GM12878 (cell line): Measurements from ENCODE around the gene EXD3. TPM values are rescaled to one million over a fixed set of nuclear protein-coding genes. Genes with fewer than 3 reads are reported as not detected.

Source experiments
- ATAC-seq: fragments of 200-7000 bp; cut with Tn5 transposase; 3 replicates; pipeline ENCODE4 v1.9.1; 2020; ENCODE audit warnings: mild to moderate bottlenecking, moderate library complexity
- BruUV-seq: library from RNA; stranded (reverse); fragments of 400-500 nt; replicated peaks from 2 replicates; lab custom pipeline; 2021; lab: Mats Ljungman, UMichigan
- CTCF ChIA-PET: fragments of 300-600 bp; sonication (Branson Sonifier 250); formaldehyde crosslinking; extraction: SDS; loops from one replicate; lab custom pipeline; 2021; ENCODE audit warnings: inconsistent platforms; lab: Yijun Ruan, JAX
- POLR2A ChIA-PET: fragments of 350-600 bp; formaldehyde crosslinking; extraction: SDS; loops from one replicate; lab custom pipeline; 2021; ENCODE audit warnings: inconsistent platforms; lab: Charles Lee
- RAD21 ChIA-PET: fragments of 300-600 bp; sonication (Branson Sonifier 250); formaldehyde crosslinking; loops from one replicate; lab custom pipeline; 2023; ENCODE audit warnings: antibody characterized with exemption; ENCODE audit not compliant: unreplicated experiment; lab: Charles Lee
- SMC1A ChIA-PET: fragments of 300-600 bp; sonication (Branson Sonifier 250); formaldehyde crosslinking; loops from one replicate; lab custom pipeline; 2023; ENCODE audit not compliant: unreplicated experiment, uncharacterized antibody; lab: Charles Lee
- DNase-seq: peaks from one replicate; pipeline ENCODE4 v3.0.0-alpha.2; 2011; ENCODE audit warnings: low read depth, low spot score
- FAIRE-seq: peaks from 3 replicates; lab custom pipeline; 2011; peaks lifted over from hg19 to GRCh38; lab: Jason Lieb, UNC
- H2AFZ ChIP-seq: 2 replicates; pipeline ENCODE4 v1.6.0; 2011; ENCODE audit warnings: low read depth, low read length, control low read depth; ENCODE audit not compliant: control insufficient read depth
- H3K27ac ChIP-seq: 2 replicates; pipeline ENCODE4 v1.5.1; 2011; ENCODE audit warnings: control low read depth; ENCODE audit not compliant: control insufficient read depth, insufficient read depth
- H3K27me3 ChIP-seq, 2 experiments: replicated peaks in 1 of 2; 2 replicates each; pipeline versions ENCODE4 v1.6.0 to v1.6.1; 2011; ENCODE audit warnings: low read length in 1 of 2; ENCODE audit not compliant: control insufficient read depth in 2 of 2, insufficient read depth in 2 of 2
- H3K36me3 ChIP-seq, 2 experiments: 2 replicates each; pipeline ENCODE4 v1.5.1; 2011; ENCODE audit warnings: low read length in 1 of 2; ENCODE audit not compliant: control insufficient read depth in 2 of 2, insufficient read depth in 2 of 2
- H3K4me1 ChIP-seq: 2 replicates; pipeline ENCODE4 v1.6.1; 2011; ENCODE audit warnings: mild to moderate bottlenecking, low read length, moderate library complexity, mixed read lengths; ENCODE audit not compliant: control insufficient read depth, insufficient read depth
- H3K4me2 ChIP-seq: 2 replicates; pipeline ENCODE4 v1.6.0; 2011; ENCODE audit warnings: control low read depth; ENCODE audit not compliant: control insufficient read depth, insufficient read depth
- H3K4me3 ChIP-seq: fragments of 200-600 bp; sonication (generic); 2 replicates; pipeline ENCODE4 v1.5.1; 2016
- H3K79me2 ChIP-seq: 2 replicates; pipeline ENCODE4 v1.6.0; 2011; ENCODE audit warnings: low read length; ENCODE audit not compliant: control insufficient read depth, insufficient read depth
- H3K9ac ChIP-seq: 2 replicates; pipeline ENCODE4 v1.8.0; 2011; ENCODE audit warnings: low read length, control low read depth, mixed read lengths; ENCODE audit not compliant: control insufficient read depth, insufficient read depth
- H3K9me3 ChIP-seq: replicated peaks from 3 replicates; pipeline ENCODE4 v1.5.1; 2011; ENCODE audit warnings: mild to moderate bottlenecking, low read length; ENCODE audit not compliant: control insufficient read depth, insufficient read depth
- H4K20me1 ChIP-seq: 2 replicates; pipeline ENCODE4 v1.6.0; 2011; ENCODE audit not compliant: control insufficient read depth, insufficient read depth
- BRCA1 ChIP-seq: IDR thresholded peaks from 2 replicates; pipeline ENCODE4 v1.6.1; 2011; ENCODE audit warnings: low read depth, low read length, improper control_type of control experiment
- E2F4 ChIP-seq: IDR thresholded peaks from 2 replicates; pipeline ENCODE4 v1.6.1; 2012; ENCODE audit warnings: low read depth, low read length, improper control_type of control experiment
- HDAC2 ChIP-seq: fragments of 200-600 bp; sonication (generic); IDR thresholded peaks from 2 replicates; pipeline ENCODE4 v1.6.1; 2017
- MLLT1 ChIP-seq: fragments of 450-650 bp; IDR thresholded peaks from 2 replicates; pipeline ENCODE4 v1.6.1; 2016; ENCODE audit warnings: mild to moderate bottlenecking
- TCF7 ChIP-seq: IDR thresholded peaks from 2 replicates; pipeline ENCODE4 v1.6.1; 2014; ENCODE audit warnings: antibody characterized with exemption, borderline replicate concordance
- WGBS: methylation state at CpG from one replicate; pipeline ENCODE4 v1.1.6; 2016; ENCODE audit warnings: low lambda C conversion rate; ENCODE audit not compliant: insufficient replicate concordance, insufficient coverage; ENCODE audit errors: missing lambda C conversion rate; 5-methylcytosine and 5-hydroxymethylcytosine counted together
- in situ Hi-C: fragments of 300-500 bp; cut with MboI; formaldehyde crosslinking; loops from 9 replicates; pipeline ENCODE4 v1.14.3; 2018; ENCODE audit warnings: mixed read lengths
- intact Hi-C: fragments of 100-400 bp; cut with micrococcal nuclease; formaldehyde crosslinking; loops from one replicate; pipeline ENCODE4 v1.14.2; 2022; ENCODE audit not compliant: unreplicated experiment
- polyA plus RNA-seq, 11 experiments: library from polyadenylated mRNA; depleted of rRNA in 4 of 11; unstranded in 6 of 11; stranded (reverse) in 5 of 11; fragments of >200 nt; fragmentation: Nextera tagmentation in 4 of 11; fragmentation: Illumina TruSeq in 1 of 11; extraction: Ambion mirVana in 4 of 11; extraction: Trizol in 1 of 11; gene quantifications; 1 replicate in 1 of 11; 2 replicates in 10 of 11; pipeline versions ENCODE4 v1.2.1 to v1.2.3, GENCODE V29; 2011 to 2016; ENCODE audit warnings: inconsistent platforms in 2 of 11, missing spikeins in 2 of 11, low read depth in 1 of 11
- total RNA-seq, 4 experiments: library from RNA; depleted of rRNA in 3 of 4; stranded (reverse); fragments of >200 nt in 3 of 4; fragmentation: Illumina TruSeq in 1 of 4; extraction: Trizol in 1 of 4; gene quantifications; 2 replicates each; pipeline versions ENCODE4 v1.2.1 to v1.2.3, GENCODE V29; 2013 to 2021

The EXD3 gene
- total and polyA plus RNA-seq, 10 of the 15 experiments (the other 5 are each of a cell fraction or from before 2014, with no cell fraction given) = 0.21 to 7.1 (median 3.6) TPM

- TF ChIP-seq MLLT1 = no peak
- no peak for TF ChIP-seq E2F4
These were observed 24.1 kb downstream of the EXD3 start (continued) for GRCh38 chr9:137398561-137399468.

- H3K9ac ChIP-seq = no peak overlapping the region
- ChIA-PET CTCF (no interaction called here), POLR2A (no interaction called here)
- no peak overlapping the region for H3K4me2 ChIP-seq
- WGBS = 61% methylated on average over 20 of the region's 20 CpGs
- H4K20me1 ChIP-seq = no peaks in the 10 kb centered on the region
- no peaks in the 10 kb centered on the region for H3K79me2 ChIP-seq
- no peak overlapping the region for H3K27ac ChIP-seq
- TF ChIP-seq BRCA1 = no peak
- TF ChIP-seq TCF7 = peak; percentile 56; the same call in 1 of the 2 replicates
- TF ChIP-seq HDAC2 = no peak
- TF ChIP-seq, all 136 proteins: peak for 1
- Histone ChIP-seq H3K36me3 (no peaks in the 10 kb centered on the region; a peak in 1 of 4 replicates), H3K9me3 (peaks cover 20% of the 10 kb centered on the region), H3K4me1 (no peaks in the 10 kb centered on the region; the same call in 1 of the 2 replicates), H2AFZ (no peak overlapping the region), H3K4me3 (no peak overlapping the region), H3K27me3 (no peaks in the 10 kb centered on the region)
- no peak for FAIRE-seq
- in situ Hi-C loops = no loop called here
- DNase-seq = no peak
- no TSS peak for BruUV-seq
- ChIA-PET SMC1A (no interaction called here), RAD21 (no interaction called here)
- ATAC-seq = no peak
- intact Hi-C loops = no loop called here
These were observed 25.1 kb downstream of the EXD3 start for GRCh38 chr9:137397675-137398423.
